ENCODE data around the gene TNK1.
A peak's percentile ranks its signal among the peaks of the same experiment; 100 is the strongest.
"Not testable (repeated sequence)": the region's sequence is repeated elsewhere in the genome, so short reads cannot be mapped to it uniquely, and the experiment has no call there.

The TNK1 gene

GRCh38 chr17:7355573-7355972, 25.3 kb upstream of the TNK1 start:
- no peak for DNase-seq

- DNase-seq, result peak; percentile 39 to 47
These were observed 24.8 kb upstream of the TNK1 start for GRCh38 chr17:7356072-7356549.

- no peak for DNase-seq
These were observed 24.1 kb upstream of the TNK1 start for GRCh38 chr17:7356756-7357155.

GRCh38 chr17:7357381-7357780, 23.5 kb upstream of the TNK1 start:
- no peak for DNase-seq

- DNase-seq, result no peak
These were observed 19.0 kb upstream of the TNK1 start for GRCh38 chr17:7361906-7362305.

GRCh38 chr17:7363311-7363710, 17.6 kb upstream of the TNK1 start:
- DNase-seq, result no peak

- DNase-seq, result not testable (repeated sequence)
These were observed 14.9 kb upstream of the TNK1 start for GRCh38 chr17:7365963-7366362.

GRCh38 chr17:7367083-7367482, 13.8 kb upstream of the TNK1 start:
- no peak for DNase-seq

- DNase-seq, result no peak
These were observed 12.8 kb upstream of the TNK1 start for GRCh38 chr17:7367918-7368598.

GRCh38 chr17:7368599-7368994, 12.3 kb upstream of the TNK1 start:
- not testable (repeated sequence) for DNase-seq

- DNase-seq, result no peak
These were observed 11.1 kb upstream of the TNK1 start for GRCh38 chr17:7369825-7370224.

- no peak for DNase-seq
These were observed 10.0 kb upstream of the TNK1 start for GRCh38 chr17:7370853-7371252.

- DNase-seq, result no peak
These were observed 6.5 kb upstream of the TNK1 start for GRCh38 chr17:7374353-7374752.

GRCh38 chr17:7379134-7379533, 1.8 kb upstream of the TNK1 start:
- no peak for DNase-seq

- DNase-seq, result no peak
These were observed 568 bp upstream of the TNK1 start for GRCh38 chr17:7380321-7380720.

- DNase-seq, result no peak
These were observed 2.0 kb downstream of the TNK1 start for GRCh38 chr17:7382901-7383300.

GRCh38 chr17:7383371-7383741, 2.5 kb downstream of the TNK1 start:
- no peak for DNase-seq

GRCh38 chr17:7383742-7384488, 3.0 kb downstream of the TNK1 start:
- no peak for DNase-seq

- no peak for DNase-seq
These were observed 3.7 kb downstream of the TNK1 start for GRCh38 chr17:7384489-7385081.

GRCh38 chr17:7388856-7389255, 8.0 kb downstream of the TNK1 start:
- DNase-seq, result no peak

GRCh38 chr17:7389924-7390910, 9.3 kb downstream of the TNK1 start:
- DNase-seq, result no peak

GRCh38 chr17:7391307-7391706, 10.4 kb downstream of the TNK1 start:
- no peak for DNase-seq
